HG02759 (cell line): ENCODE data around the gene IGFBP4.

ENCODE experiments used
- ATAC-seq: cut with Tn5 transposase; IDR thresholded peaks from one replicate; pipeline ENCODE4 v1.9.1; 2021; ENCODE audit warnings: mild to moderate bottlenecking, moderate library complexity; ENCODE audit not compliant: unreplicated experiment

IGFBP4 gene

DNA sequence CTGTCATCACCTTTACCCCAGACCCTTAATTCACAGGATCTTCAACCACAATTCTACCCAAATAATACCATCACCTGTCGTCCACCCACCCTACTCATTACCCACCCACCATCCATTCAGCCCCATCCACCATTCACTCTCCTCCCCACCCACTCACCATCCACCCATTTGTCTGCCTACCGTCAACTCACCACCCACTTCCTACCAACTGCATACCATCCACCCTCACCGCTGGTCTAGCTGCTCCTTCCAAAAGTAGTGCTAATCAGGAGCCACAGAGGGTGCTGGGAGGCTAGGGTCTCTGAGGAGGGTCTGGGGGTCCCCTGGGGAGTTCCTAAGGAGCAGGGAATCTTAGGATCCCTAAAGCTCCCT is 12.0 kb upstream of the IGFBP4 start:
- no peak for ATAC-seq

DNA sequence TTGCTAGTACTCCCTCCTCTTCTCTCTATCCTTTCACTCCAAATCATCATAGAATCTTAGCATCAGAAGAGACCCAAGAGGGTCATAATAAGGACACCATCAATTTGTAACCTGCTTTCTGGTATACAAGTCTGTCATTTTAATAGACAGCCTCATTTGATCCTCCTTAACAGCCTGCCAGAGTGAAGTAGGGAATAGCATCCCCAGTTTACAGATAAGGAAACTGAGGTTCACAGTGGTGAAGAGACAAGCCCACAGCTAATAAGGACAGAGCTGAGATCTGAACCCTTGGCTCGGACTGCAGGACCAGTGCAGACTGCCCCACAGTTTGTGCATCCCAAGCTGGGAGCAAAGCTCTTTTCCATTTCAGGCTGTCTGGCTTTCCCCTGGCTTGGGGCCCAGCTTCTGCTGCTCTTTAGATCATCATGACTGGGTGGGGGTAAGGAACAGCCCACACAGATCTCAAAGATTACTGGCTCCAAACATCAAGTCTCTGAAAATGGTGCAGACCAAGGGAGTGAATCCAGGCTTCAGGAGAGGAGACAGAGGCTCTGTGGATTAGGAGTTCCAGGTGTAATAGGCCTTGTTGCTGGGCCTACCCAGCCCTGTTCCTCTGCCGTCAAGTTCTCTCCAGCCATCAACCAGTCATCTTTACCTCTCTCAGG is 10.3 kb upstream of the IGFBP4 start:
- ATAC-seq = no peak

DNA sequence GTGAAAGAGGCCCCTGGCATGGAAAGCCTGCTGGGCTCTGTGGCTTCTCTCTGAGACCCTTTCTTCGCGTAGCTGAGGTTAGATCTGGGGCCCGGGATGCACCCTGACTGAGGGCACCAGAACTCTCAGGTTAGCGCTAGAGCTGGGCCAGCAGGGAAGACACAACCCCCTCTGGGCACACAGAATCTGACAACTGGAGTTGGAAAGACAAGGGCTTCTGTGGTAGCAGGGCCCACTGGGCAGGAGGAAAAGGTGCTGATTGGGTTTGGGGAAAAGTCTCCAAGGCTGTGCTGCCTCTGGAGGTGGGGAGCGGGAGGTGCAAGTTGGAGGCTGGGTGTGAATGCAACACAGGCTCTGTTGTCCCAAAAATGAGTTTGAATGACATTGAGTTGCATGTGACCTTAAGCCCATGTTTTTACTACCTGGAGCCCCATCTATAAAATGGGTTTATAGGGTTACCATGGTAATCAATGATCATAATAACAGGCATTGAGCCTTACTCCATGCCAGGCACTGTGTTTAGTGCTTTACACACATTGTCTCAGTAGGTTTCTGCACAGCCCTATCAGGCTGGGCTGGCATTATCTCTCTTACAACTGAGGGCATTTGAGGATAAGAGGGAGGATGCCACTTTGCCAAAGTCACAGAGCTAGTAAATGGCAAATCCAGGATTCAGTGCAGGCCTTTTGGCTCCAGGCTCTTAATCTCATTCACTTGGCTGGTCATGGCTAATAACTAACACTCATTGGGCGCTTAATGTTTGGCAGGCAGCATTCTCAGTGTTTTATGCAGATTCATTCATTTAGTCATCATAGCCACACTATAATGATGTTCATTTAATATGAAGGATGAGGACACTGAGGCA is 9.5 kb upstream of the IGFBP4 start:
- no peak for ATAC-seq

- no peak for ATAC-seq
Measured at GRCh38 chr17:40436636-40437035, 6.6 kb upstream of the IGFBP4 start.

DNA sequence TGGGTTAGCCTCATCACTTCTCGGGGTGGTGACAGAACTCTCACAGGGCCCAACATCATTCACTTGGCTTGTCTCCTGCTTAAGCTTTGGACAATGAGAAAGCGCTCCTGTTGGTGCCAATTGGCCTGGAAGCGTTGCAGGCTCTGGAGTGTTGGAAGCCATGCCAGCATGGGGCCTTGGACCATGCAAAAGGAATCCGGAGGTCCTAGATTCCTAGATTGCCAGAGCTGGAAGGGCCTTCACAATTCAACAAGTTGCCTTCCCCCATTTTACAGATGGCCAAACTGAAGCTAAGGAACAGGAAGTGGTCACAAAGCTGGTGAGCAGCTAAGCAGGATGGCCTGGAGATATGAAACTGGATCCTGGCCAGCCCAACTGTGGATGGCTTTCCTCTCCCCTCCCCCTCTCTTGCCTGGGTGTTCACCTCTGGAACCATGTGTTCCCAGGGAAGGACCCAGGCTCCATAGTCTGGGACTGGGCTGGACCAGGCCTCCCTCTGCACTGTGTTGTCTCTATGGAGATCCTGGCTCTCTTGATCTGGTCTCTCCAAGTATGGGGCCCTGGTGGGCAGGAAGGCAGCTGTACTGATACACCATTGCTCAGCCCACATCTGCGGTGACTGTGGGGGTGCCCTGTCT is 6.0 kb upstream of the IGFBP4 start:
- ATAC-seq = no peak

GRCh38 chr17:40440166-40440565 is 3.1 kb upstream of the IGFBP4 start:
- no peak for ATAC-seq

DNA sequence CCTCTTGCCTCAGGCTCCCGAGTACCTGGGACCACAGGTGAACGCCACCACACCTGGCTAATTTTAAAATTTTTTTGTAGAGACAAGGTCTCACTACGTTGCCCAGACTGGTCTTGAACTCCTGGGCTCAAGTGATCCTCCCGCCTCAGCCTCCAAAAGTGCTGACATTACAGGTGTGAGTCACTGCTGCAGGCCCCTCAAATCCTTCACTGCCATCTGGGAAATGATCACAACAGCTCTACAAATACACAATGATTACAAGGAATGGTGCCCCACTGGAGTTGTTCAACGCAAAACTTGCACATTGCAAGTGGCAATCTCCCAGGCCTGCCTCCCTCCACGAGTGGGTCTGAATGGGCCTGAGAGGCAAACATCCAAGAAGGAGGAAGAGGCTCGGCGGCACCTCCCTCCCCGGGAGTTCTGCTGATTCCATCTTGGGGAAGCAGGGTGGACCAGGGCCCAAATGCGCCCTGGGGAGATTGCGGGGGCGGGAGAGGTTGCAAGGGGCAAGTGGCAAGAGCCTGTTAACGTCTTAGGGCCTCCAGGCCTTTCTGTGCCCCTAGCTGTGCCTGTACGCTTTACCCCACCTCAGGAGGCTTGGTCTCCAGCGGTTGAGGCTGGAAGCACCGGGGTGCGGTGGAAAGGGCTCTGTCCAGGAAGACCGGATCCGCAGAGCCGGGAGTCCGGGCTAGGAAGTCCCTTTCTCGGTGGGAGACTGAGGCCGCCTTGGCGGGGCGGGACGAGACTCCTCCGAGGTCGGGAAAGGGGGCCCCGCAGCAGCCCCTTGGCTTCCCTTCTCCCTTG is 656 bp upstream of the IGFBP4 start:
- ATAC-seq = no peak

GRCh38 chr17:40443988-40444899 is 994 bp downstream of the IGFBP4 start:
- no peak for ATAC-seq

GRCh38 chr17:40445751-40446468 is 2.7 kb downstream of the IGFBP4 start:
- no peak for ATAC-seq

DNA sequence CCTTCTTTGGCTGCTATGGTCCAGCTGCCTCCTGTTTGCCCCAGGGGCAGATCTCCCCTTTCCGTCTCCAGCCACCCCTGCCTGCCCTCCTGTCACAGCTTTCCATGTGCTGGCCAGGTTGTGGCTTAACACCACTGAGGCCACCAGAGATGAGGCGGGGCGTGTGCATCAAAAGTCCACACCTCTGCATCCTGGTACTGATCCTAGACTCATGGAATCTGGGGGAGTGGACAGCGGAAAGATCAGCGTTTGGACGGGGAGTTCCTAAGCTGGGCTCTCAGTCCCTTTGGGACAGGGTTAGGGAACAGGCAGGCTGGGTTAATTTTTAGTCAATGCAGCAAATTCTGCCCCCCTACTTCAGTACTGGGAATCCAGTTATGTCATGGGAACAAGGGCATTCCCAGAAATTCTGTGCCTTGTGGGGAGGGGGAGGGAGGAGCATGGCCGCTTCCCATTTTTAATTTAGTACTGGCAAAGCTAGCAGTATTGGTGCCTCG is 3.9 kb downstream of the IGFBP4 start:
- ATAC-seq = no peak

DNA sequence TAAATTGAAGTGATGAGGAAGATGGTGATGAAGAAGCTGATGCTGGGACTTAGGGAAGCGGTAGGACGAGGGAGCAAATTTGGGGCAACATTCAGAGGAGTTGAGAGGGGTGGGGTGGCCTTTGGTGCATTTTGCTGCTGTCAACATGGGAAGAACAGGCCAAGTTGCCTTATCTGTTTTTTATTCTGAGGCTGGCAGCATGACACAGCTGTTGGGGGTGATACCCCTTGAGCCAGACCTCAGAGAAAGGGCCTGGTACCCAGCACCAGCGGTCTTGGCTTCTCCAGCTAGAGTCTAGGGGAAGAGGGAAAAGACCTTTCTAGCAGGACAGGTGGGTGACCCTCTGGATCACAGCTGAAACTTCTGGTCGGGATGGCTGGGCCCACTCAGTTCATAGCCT is 4.6 kb downstream of the IGFBP4 start:
- no peak for ATAC-seq

DNA sequence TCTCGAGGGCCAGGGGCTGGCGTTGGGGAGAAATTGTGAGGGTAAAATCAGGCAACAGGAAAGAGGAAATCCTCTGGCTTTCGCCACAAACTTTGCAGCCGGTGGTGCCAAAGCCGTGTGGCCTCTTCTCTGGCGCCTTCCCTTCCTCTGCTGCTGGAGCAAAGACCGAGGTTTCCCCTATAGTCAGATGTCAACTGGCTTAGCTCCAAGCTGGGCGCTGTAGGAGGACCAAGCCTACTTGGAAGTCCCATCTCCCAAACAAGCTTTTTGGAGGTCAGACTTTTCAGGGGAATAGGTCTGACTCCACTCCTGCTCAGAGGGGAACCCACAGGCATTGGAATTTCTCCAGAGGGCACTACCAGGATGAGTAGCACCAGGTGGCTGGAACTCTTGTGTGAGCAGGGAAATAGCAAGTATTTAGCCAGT is 5.0 kb downstream of the IGFBP4 start:
- no peak for ATAC-seq

DNA sequence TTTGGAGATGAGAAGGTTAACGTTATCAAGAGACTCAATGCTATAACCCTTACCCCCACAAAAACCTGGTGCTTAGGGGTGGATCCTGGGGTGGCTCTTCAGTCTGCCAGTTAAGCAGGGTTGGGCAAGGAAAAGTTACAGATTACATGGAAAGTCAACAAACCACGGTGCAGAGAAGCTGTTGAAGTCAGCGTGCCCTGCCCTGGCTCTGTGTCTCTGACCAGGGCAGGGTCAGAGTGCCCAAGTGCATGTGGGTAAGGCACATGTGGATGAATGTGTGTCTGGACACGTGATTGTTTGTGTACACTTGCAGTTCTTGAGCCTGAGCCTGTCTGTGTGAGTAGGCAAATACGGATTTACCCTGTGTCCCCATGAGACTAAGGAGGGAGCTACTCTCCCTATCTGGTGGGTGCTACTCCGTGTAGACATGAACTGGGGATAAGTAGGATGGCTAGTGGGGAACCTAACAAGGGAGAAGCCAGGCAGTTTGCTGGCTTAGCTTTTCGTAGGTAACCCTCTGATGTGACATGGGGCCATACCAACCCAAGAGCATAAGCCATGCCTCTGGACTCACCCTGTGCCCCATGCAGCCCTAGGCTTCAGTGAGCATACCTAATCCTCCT is 5.5 kb downstream of the IGFBP4 start:
- ATAC-seq = no peak

- no peak for ATAC-seq
Measured at GRCh38 chr17:40450175-40450574, 6.9 kb downstream of the IGFBP4 start.

DNA sequence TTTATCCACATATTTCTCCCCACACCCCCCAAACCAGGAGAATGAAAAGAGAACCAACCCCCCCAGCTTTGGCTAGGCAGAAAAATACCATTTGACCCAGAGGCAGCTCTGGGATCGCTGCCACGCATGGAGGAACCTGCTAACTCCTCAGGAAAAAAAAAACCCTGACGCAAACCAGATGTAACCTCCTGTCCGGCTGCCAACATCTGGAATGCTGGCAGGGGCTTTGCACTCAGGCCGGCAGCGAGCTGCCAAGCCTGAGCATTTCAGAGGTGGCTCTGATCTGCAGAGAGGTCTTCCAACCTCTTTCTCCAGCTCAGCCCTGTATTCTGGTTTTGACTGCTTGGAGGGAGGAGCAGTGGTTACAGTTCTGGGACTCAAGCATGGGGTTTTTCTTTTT is 8.2 kb downstream of the IGFBP4 start:
- ATAC-seq = no peak

- ATAC-seq = no peak
Measured at GRCh38 chr17:40452216-40452787, 9.1 kb downstream of the IGFBP4 start.

DNA sequence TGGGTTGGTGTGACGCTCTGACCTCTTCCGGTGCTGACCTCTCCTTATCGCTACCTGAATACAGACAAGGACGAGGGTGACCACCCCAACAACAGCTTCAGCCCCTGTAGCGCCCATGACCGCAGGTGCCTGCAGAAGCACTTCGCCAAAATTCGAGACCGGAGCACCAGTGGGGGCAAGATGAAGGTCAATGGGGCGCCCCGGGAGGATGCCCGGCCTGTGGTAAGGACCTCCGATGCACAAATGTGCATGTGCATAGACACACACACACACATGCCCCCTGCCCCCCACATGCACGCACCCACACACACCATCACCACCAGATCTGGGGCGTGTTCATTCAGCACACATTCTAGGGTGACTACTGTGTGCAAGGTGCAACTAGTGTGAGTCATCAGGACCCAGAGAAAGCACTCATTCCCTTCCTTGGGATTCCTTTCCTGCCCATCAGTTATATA is 9.7 kb downstream of the IGFBP4 start:
- no peak for ATAC-seq

DNA sequence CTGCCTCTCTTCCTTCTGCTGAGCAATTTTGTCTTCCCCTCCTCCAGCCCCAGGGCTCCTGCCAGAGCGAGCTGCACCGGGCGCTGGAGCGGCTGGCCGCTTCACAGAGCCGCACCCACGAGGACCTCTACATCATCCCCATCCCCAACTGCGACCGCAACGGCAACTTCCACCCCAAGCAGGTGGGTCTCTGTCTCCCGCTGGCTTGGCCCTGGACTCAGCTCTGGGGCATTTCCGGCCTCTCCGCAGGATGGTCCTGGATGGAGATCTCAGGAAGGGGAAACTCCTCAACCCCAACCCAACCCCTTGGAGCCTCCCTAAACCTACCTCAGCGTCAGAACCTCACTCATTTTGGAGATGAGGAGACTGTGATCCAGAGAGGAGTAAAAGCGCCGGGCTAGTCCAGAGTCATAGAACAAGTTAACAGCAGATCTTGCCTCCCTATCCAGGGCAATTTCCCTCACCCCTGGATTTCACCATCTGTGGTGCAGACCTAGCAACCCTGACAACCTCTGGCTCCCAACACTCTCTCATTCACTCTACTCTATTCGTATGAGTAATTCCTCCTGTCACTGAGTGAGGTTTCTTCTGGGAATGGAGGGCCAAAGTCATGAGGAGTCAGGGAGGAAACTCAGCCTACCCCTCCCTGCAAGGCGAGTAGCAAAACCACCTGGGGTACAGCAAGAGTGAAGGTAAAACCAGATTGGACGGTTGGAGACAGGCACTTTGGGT is 10.8 kb downstream of the IGFBP4 start:
- no peak for ATAC-seq
